Stimulated activated CD8-positive, alpha-beta memory T cell treated with anti-CD3 and anti-CD28 coated beads, Interleukin-7, amount 100 ng/mL, for 48 hours (primary cell): ENCODE data around the gene FAM151B.
A peak's percentile ranks its signal among the peaks of the same experiment; 100 is the strongest.
"Not testable (repeated sequence)": the region's sequence is repeated elsewhere in the genome, so short reads cannot be mapped to it uniquely, and the experiment has no call there.

Experiments used
- DNase-seq, 2 donors: peaks; one replicate each; pipeline ENCODE4 v3.0.0-alpha.2; 2020; ENCODE audit warnings: low read depth in 1 of 2; ENCODE audit errors: extremely low read depth in 1 of 2

FAM151B gene

GRCh38 chr5:80487829-80488721 lies at the start of gene FAM151B:
Gene FAM151B, plus strand, starts transcription at chr5:80488100. Its CDS starts 24 bp downstream, at chr5:80488124.
- DNase-seq = peak; percentile 58 to 65

- DNase-seq = no peak
Observed at GRCh38 chr5:80438739-80439138, 49.2 kb upstream of the FAM151B start.

- DNase-seq = no peak
Observed at GRCh38 chr5:80439213-80439612, 48.7 kb upstream of the FAM151B start.

- no peak for DNase-seq
Observed at GRCh38 chr5:80442742-80443141, 45.2 kb upstream of the FAM151B start.

- DNase-seq = no peak
Observed at GRCh38 chr5:80453366-80453765, 34.5 kb upstream of the FAM151B start.

GRCh38 chr5:80463269-80463668 lies 24.6 kb upstream of the FAM151B start:
- no peak for DNase-seq

GRCh38 chr5:80466669-80467485 lies 21.0 kb upstream of the FAM151B start:
- no peak for DNase-seq

GRCh38 chr5:80468131-80468530 lies 19.8 kb upstream of the FAM151B start:
- no peak for DNase-seq

- DNase-seq = not testable (repeated sequence)
Observed at GRCh38 chr5:80470631-80471030, 17.3 kb upstream of the FAM151B start.

- no peak for DNase-seq
Observed at GRCh38 chr5:80474929-80475328, 13.0 kb upstream of the FAM151B start.

- DNase-seq = no peak
Observed at GRCh38 chr5:80479713-80480112, 8.2 kb upstream of the FAM151B start.

GRCh38 chr5:80480354-80480753 lies 7.5 kb upstream of the FAM151B start:
- no peak for DNase-seq

GRCh38 chr5:80481019-80481893 lies 6.6 kb upstream of the FAM151B start:
- DNase-seq = no peak

GRCh38 chr5:80482578-80482977 lies 5.3 kb upstream of the FAM151B start:
- no peak for DNase-seq

- no peak for DNase-seq
Observed at GRCh38 chr5:80483636-80484232, 4.2 kb upstream of the FAM151B start.

- DNase-seq = no peak
Observed at GRCh38 chr5:80487444-80487828, 464 bp upstream of the FAM151B start.

GRCh38 chr5:80491296-80491695 lies 3.4 kb downstream of the FAM151B start:
- DNase-seq = no peak

- no peak for DNase-seq
Observed at GRCh38 chr5:80492741-80493140, 4.8 kb downstream of the FAM151B start.

GRCh38 chr5:80493443-80493842 lies 5.5 kb downstream of the FAM151B start:
- not testable (repeated sequence) for DNase-seq

GRCh38 chr5:80495891-80496290 lies 8.0 kb downstream of the FAM151B start:
- DNase-seq = no peak
